Activated T-cell treated with anti-CD3 and anti-CD28 coated beads, Interleukin-2, amount 50 U/mL, for 4 hours (primary cell): ENCODE data around the gene ACAP1. TPM values are rescaled to one million over a fixed set of nuclear protein-coding genes. Genes with fewer than 3 reads are reported as not detected.

Source experiments
- ATAC-seq, 2 donors: fragments of 200-7000 bp; cut with Tn5 transposase; one replicate each; pipeline ENCODE4 v1.10.0; 2021
- DNase-seq: peaks from one replicate; pipeline ENCODE4 v3.0.0-alpha.2; 2020
- H3K27me3 Mint-ChIP-seq: one replicate; pipeline ENCODE4 v1.8.0; 2021; ENCODE audit warnings: low read depth, mixed read lengths
- H3K36me3 Mint-ChIP-seq: one replicate; pipeline ENCODE4 v1.8.0; 2022; ENCODE audit warnings: mixed read lengths; ENCODE audit not compliant: insufficient read depth
- H3K4me1 Mint-ChIP-seq: one replicate; pipeline ENCODE4 v1.8.0; 2021; ENCODE audit warnings: low read depth, mixed read lengths
- H3K4me3 Mint-ChIP-seq: one replicate; pipeline ENCODE4 v1.8.0; 2021; ENCODE audit warnings: mild to moderate bottlenecking, moderate library complexity, mixed read lengths
- H3K9me3 Mint-ChIP-seq: one replicate; pipeline ENCODE4 v1.8.0; 2021; ENCODE audit warnings: mixed read lengths
- total RNA-seq, 3 donors: library from RNA; stranded (reverse); gene quantifications; one replicate each; pipeline ENCODE4 v1.2.1, GENCODE V29; 2021

The ACAP1 gene
- total RNA-seq, 3 donors from 2014 or later, result 119 to 126 (median 123) TPM

DNA sequence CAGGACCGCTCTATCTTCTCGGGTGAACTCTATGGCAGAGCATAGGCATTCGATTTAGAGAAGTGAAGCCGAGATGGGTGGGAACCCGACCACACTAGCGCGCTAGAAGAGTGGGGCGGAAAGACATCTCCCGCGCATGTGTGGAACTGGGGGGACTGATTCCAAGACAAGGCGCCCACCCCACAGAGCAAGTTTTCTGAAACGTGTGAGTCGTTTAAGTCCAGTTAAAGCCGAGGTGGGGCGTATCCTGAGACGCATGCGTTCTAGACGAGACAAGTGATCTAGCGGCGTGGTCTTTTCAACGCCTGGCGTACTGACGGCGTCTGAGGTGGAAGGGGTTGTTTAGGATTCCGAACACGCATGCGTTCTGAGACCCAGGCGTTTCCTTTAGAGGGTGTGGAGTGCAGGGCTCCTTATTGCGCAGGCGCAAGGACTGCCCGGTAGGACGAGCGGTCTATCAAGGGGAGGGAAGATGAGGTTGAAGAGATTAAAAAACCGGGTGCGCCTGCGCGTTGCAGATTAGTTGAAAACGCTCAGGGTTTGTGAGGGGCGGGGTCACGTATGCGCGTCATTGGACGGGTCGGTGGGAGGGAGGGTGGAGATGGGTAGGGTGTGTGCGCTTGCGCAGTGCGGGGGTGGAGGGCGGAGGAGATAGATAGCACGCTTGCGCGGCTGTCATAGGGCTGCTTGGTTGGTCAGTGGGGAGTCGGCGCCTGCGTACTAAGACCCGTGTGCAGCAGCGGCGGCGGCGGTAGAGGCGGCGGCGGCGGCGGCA, 29.2 kb upstream of the ACAP1 start, which contains the start of gene EIF5A:
TSS of gene EIF5A (plus strand) at position 718 of the 775 bp plus-strand sequence. CDS start 2,008 bp downstream, outside the sequence.
- Mint-ChIP-seq H3K27me3 (peaks cover 2% of the 10 kb centered on the region), H3K4me1 (peaks cover 36% of the 10 kb centered on the region)
- peak; percentile 72 to 73 for ATAC-seq

DNA sequence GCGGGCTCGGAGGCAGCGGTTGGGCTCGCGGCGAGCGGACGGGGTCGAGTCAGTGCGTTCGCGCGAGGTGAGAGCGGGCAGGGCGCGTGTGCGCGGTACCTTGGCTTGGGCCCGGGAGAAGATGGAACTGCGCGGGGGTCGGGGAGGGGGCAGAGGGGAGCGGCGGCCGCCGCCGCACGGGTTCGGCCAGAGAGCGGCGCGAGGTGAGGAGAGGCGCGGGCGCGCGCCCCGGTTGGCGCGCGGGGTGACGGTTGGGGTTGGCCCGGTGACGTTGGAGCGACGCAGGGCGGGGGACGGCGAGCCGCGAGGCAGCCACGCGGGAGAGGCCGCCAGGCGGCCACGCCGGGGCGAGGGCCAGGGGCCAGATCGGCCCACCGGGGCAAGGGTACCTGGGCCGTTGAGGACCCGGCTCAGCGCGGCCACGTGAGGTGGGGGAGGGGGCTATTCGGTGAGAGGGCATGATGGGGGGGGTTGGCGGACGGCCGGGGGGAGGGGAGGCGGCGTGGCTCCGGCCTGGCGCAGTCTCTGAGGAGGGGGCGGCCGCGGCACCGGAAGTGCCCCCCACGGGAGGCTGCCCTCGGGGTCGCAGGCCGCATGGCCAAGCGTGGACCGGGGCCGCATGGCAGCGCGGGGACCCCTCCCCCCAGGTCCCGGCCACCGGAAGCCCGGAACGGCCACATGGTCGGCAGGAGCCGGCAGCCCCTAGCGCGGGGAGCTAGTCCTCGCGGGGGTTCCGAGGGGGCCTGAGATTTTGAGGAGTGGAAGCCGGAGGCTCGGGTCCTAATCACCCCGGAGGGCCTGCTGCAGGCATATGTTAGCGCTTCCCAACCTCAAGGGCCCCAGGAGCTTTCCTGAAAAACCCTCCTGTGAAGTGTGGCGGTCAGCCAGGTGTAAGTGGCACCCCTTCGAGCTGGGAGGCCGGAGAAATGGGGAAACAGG, 28.4 kb upstream of the ACAP1 start:
- DNase-seq (peak; percentile 46), ATAC-seq (peak; percentile 3 to 4)
- Mint-ChIP-seq H3K9me3 (no peaks in the 10 kb centered on the region), H3K4me1 (peaks cover 43% of the 10 kb centered on the region), H3K36me3 (peaks cover 40% of the 10 kb centered on the region), H3K27me3 (peaks cover 2% of the 10 kb centered on the region), H3K4me3 (peak overlapping the region; percentile 94)

More for the DNA sequence above, 29.2 kb upstream of the ACAP1 start, which contains the start of gene EIF5A:
- H3K4me3 Mint-ChIP-seq, result peak within 1 kb of the TSS; percentile 94
- no peaks in the 10 kb centered on the region for H3K9me3 Mint-ChIP-seq
- peaks cover 32% of the 10 kb centered on the region for H3K36me3 Mint-ChIP-seq
- DNase-seq, result peak; percentile 100

DNA sequence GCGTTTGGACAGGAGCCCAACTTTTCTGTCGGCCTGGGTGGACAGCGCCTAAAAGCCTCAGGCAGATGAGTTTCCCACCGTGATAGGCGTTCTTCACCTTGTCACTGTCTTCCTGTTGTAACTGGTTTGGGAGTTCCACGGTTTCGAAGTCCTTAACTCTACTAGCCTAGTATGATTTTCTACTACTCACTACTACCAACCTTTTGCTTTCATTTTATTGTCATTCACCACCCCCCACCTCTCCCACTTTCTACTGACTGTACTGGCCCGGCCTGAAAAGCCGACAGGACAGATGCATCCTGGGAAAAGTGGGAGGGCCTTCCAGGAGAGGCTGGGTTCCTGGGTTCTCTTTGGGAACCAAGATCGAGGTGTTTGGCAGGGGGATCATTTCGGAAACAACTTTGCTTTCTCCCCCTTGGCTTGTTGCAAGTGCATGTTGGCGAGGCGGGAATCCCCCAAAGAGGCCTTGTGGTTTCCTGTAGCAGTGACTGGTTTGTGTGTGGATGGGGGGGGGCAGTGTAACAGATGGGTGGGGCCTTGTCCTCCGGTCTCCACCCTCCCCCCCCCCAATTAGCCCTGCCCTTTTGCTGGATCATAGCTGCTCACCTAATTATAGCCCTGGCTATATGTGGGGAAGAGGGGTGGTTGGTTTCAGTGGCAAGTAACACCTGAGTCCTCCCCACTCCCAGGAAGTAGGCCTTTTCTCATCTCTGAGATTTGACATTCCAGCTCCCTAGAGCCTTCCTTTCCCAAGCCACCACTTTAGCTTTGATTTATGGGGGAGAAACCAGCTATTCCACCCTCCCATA, 27.5 kb upstream of the ACAP1 start:
- H3K27me3 Mint-ChIP-seq, result peaks cover 2% of the 10 kb centered on the region
- peak; percentile 84 for DNase-seq
- peak; percentile 35 to 36 for ATAC-seq
- H3K4me3 Mint-ChIP-seq, result peak overlapping the region; percentile 94
- H3K36me3 Mint-ChIP-seq, result peaks cover 47% of the 10 kb centered on the region
- H3K4me1 Mint-ChIP-seq, result peaks cover 52% of the 10 kb centered on the region
- no peaks in the 10 kb centered on the region for H3K9me3 Mint-ChIP-seq

DNA sequence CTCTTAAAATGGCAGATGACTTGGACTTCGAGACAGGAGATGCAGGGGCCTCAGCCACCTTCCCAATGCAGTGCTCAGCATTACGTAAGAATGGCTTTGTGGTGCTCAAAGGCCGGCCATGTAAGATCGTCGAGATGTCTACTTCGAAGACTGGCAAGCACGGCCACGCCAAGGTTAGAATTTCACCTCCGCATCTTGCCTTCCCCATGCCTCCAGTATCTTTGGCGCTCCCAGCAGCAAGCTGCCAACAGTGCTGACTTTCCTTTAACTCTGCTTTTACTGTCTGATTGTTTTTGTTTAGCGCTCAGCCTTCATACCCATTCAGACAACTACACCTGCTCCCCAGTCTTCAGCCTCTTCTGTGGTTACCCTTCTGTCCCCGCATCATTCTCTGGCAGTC, 26.7 kb upstream of the ACAP1 start:
- Mint-ChIP-seq H3K36me3 (peaks cover 47% of the 10 kb centered on the region), H3K4me3 (peak overlapping the region; percentile 94), H3K4me1 (peaks cover 60% of the 10 kb centered on the region), H3K27me3 (no peaks in the 10 kb centered on the region), H3K9me3 (no peaks in the 10 kb centered on the region)
- DNase-seq (no peak), ATAC-seq (no peak)

DNA sequence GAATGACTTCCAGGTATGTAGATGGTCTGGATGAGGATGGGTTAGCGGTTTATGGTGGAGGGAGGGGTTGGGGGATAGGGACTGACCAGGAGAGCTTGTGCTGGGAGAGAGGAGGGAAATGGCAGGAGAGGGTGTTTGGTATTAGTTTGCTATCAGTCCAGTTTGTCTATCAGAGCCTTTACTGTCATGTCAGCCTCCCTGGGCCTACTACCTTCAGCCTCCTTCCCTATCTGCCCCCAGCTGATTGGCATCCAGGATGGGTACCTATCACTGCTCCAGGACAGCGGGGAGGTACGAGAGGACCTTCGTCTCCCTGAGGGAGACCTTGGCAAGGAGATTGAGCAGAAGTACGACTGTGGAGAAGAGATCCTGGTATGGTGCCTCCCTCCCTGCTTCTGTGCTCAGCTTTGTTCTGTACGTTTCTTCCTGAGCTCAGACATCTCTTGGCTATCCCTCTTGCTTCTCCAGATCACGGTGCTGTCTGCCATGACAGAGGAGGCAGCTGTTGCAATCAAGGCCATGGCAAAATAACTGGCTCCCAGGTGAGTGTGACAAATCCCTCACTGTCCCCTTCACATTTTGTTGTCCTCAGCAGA, 25.1 kb upstream of the ACAP1 start:
- DNase-seq (no peak), ATAC-seq (no peak)
- Mint-ChIP-seq H3K9me3 (no peaks in the 10 kb centered on the region), H3K4me1 (peaks cover 60% of the 10 kb centered on the region), H3K36me3 (peaks cover 47% of the 10 kb centered on the region), H3K27me3 (no peaks in the 10 kb centered on the region), H3K4me3 (peak overlapping the region; percentile 94)

DNA sequence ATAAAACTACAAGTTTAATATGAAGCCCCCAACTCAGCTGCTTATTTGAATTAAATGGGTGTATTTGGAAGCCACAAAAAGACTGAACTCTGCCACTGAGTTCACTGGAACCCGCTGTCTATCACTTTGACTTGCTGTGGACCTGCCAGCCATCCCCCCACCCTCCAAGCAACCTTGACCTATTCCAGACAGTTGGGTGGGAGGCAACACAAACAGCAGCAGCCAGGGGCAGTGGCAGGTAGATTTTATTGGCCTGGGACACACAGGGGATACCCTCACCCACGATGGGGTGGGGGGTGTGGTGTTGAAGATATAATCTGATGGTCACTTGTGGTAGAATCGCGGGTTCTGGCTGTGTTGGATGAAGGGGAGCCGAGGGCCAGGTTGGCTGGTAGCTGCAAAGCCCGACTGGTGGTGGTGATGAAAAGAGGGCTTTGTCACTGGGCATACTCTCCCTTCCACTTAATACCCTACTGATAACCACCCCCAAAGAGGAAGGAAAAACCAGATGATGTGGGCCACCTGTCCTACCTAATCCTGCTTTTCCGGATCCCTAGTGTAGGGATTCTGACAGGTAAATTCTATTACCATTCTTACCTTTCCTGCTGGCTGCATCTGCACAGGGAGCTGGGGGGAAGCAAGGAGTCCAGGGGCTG, 23.8 kb upstream of the ACAP1 start:
- H3K4me1 Mint-ChIP-seq, result peaks cover 59% of the 10 kb centered on the region
- H3K36me3 Mint-ChIP-seq, result peaks cover 50% of the 10 kb centered on the region
- no peaks in the 10 kb centered on the region for H3K27me3 Mint-ChIP-seq
- DNase-seq, result no peak
- H3K9me3 Mint-ChIP-seq, result no peaks in the 10 kb centered on the region
- H3K4me3 Mint-ChIP-seq, result peak overlapping the region; percentile 94
- no peak for ATAC-seq

DNA sequence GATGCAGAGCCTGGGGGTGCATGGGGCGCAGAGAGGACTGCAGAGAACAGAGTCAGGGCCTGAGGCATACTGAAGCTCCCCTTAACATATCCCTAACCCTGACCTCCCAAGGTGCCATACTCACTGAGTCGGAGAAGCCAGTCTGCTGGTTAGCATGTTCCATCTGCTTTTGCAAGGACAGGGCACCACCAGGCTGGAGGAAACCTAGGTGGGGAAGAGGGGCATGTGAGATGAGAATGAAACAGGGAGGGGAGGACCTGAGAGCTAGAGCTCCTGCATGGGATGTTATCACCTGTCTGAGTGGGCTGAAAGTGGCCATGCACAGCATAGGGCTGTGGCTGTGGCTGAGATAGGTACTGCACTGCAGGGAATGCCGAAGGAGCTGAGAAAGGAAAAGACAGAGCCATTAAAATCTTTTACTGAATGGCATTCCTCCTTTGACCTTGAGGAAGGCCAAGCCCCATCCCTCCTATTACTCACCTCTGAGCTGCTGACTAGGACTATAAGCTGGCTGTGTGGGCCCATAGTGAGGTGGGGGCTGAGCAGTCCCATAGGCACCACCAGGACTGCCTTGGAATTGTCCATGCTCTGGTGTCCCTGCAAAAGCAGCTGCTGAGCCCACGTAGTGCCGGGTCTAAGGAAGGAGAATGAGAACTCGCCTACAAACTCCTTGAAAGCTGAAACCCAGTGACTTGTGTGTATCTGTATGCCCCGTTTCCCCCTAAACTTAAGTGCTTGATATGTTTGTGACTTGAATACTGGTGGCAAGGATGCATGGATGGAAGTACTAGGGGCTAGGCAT, 23.0 kb upstream of the ACAP1 start:
- DNase-seq (no peak), ATAC-seq (peak; percentile 8 to 17)
- Mint-ChIP-seq H3K36me3 (peaks cover 50% of the 10 kb centered on the region), H3K27me3 (no peaks in the 10 kb centered on the region), H3K9me3 (no peaks in the 10 kb centered on the region), H3K4me3 (peak overlapping the region; percentile 87), H3K4me1 (peaks cover 59% of the 10 kb centered on the region)

DNA sequence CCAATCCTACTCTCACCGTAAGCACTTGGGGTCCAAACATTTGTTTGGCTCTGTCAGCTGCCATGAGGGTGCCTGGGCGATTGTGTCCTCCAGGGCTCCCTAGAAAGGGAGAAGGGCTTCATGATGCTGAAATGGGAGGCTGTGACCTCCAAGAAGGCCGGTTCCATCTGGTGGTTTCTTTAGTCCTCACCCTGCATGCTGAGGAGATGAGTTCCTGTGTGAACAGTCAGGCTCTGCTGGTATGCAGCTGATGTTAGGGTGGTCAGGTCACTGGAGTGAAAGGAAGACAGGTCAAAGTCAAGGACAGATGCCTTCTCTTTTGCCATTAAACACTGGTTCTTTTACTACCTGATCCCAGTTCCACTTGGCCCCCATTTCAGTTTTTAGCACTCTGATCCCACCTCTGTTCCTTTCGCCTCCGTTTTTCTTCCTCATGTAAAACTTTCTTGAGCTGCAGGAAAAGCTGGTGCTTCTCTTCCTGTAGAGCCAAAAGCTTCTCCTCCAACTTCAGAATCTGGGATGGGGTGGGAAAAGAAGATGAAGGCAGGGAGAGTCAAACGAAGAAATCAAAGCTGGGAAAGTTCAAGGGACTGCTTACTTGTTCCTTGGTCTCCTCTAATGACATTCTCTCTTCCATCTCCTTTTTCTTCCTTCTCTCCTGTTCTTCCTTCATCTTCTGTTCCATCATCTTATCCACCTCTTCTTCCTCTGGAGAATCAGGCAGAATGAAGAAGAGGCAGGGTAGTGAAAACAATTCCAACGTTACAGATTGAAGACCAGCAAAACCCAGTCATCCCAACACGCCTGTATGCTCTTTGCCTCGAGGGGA, 22.2 kb upstream of the ACAP1 start:
- Mint-ChIP-seq H3K36me3 (peaks cover 41% of the 10 kb centered on the region), H3K4me1 (peaks cover 55% of the 10 kb centered on the region), H3K27me3 (no peaks in the 10 kb centered on the region), H3K4me3 (peak overlapping the region; percentile 87), H3K9me3 (no peaks in the 10 kb centered on the region)
- ATAC-seq (no peak), DNase-seq (no peak)

DNA sequence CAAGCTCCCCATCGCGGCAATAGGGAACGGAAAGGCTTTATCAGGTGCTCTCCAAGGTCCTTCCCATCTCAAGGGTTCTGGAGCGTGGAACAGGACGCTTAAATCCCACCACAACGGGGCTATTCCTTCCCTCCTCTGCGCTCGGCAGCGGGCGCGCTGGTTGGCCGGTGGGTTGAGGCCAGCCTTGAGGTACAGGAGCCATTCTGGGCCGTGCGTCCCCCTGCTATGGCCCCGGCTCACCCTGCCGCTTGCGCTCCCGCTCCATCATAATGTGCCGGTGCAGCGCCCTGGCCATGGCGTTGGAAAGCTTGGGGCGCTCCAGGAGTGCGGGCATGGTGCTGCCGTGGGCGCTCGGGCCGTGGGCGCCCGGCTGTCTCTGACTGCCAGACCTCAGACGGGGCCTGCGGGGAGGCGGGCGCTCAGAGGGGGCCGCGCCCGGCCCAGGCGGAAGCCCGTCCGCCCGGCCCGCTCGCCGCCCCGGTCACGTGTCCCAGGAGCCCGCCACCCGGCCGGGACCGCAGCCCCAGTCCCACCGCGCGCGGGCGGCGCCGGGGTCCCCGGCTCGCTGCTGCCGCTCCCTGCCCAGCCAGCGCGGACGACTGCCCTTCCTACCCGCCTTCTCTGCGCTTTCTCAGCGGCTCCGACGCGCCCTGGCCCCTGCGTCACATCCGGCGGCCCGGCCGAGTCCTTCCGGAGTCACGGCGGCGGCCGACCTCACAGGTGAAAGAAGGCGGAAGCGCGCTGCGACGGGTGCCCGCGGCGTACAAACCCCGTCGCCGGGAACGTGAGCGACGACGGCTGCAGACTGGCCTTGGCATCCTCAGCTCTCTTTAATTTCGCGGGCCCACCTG, 21.4 kb upstream of the ACAP1 start, which contains the start of gene GPS2:
TSS of gene GPS2 (minus strand) at position 642 of the 851 bp plus-strand sequence. CDS start at position 334, 308 bp downstream.
- H3K4me1 Mint-ChIP-seq, result peaks cover 46% of the 10 kb centered on the region
- H3K27me3 Mint-ChIP-seq, result no peaks in the 10 kb centered on the region
- peak within 1 kb of the TSS; percentile 87 for H3K4me3 Mint-ChIP-seq
- no peaks in the 10 kb centered on the region for H3K9me3 Mint-ChIP-seq
- ATAC-seq (peak; percentile 76 to 77), DNase-seq (peak; percentile 91)
- peaks cover 33% of the 10 kb centered on the region for H3K36me3 Mint-ChIP-seq

DNA sequence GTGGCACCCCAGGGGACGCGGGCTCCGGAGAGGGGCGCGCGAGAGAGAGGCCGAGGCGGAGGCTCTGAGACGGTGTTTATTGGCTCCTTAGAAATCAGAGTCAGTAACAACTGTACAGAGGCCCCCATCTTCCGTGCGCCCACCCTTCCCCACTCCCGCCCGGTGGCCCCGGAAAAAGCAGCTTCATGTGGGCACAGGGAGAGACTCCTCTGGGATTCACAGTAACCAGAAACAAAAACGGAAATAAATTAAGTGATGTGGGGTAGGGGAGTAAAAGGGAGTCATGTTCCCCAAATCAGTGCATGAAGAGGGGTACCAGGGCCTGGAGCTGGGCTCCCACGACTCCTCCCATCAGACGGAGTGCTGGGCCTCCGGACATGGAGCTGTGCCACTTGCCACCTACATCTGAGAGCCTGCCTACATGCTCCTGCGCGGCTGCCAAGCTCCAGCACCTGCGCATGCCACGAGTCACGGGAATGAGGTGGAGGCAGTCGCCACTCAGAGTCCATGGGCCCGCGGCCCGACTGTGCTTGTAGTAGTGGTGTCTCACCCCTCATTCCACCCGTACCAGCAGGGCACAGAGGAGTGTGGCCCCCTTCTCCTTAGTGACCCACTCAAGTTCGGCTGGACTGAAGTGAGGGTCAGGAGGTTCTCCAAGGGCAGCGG, 20.6 kb upstream of the ACAP1 start:
- H3K4me1 Mint-ChIP-seq, result peaks cover 39% of the 10 kb centered on the region
- no peaks in the 10 kb centered on the region for H3K27me3 Mint-ChIP-seq
- ATAC-seq, result no peak
- DNase-seq, result no peak
- peaks cover 25% of the 10 kb centered on the region for H3K36me3 Mint-ChIP-seq
- H3K4me3 Mint-ChIP-seq, result peak overlapping the region; percentile 87
- no peaks in the 10 kb centered on the region for H3K9me3 Mint-ChIP-seq
